Hepatocyte (in vitro differentiated cells): Measurements from ENCODE around the gene DNAJC5G. TPM values are rescaled to one million over a fixed set of nuclear protein-coding genes. Genes with fewer than 3 reads are reported as not detected.

ENCODE experiments used
- DNase-seq: peaks from one replicate; pipeline ENCODE4 v3.0.0-alpha.2; 2016; ENCODE audit warnings: low spot score
- H2AFZ ChIP-seq: fragments of 200-600 bp; sonication (generic); 2 replicates; pipeline ENCODE4 v1.6.0; 2016; ENCODE audit warnings: antibody characterized with exemption, mild to moderate bottlenecking
- H3K27ac ChIP-seq: fragments of 200-600 bp; sonication (generic); 2 replicates; pipeline ENCODE4 v1.5.1; 2016; ENCODE audit warnings: mild to moderate bottlenecking
- H3K27me3 ChIP-seq: fragments of 200-600 bp; sonication (generic); 2 replicates; pipeline ENCODE4 v1.6.1; 2016
- H3K36me3 ChIP-seq: fragments of 200-600 bp; sonication (generic); replicated peaks from 2 replicates; pipeline ENCODE4 v1.5.1; 2016; ENCODE audit warnings: low read depth; ENCODE audit not compliant: insufficient read depth
- H3K4me1 ChIP-seq: fragments of 200-600 bp; sonication (generic); 2 replicates; pipeline ENCODE4 v1.5.1; 2016; ENCODE audit warnings: mild to moderate bottlenecking, moderate library complexity; ENCODE audit not compliant: insufficient read depth
- H3K4me2 ChIP-seq: fragments of 200-600 bp; sonication (generic); 2 replicates; pipeline ENCODE4 v1.6.0; 2016
- H3K4me3 ChIP-seq: fragments of 200-600 bp; sonication (generic); 2 replicates; pipeline ENCODE4 v1.5.1; 2016; ENCODE audit warnings: mild to moderate bottlenecking
- H3K79me2 ChIP-seq: fragments of 200-600 bp; sonication (generic); 2 replicates; pipeline ENCODE4 v1.6.0; 2017; ENCODE audit warnings: mild to moderate bottlenecking
- H3K9me2 ChIP-seq: fragments of 200-600 bp; sonication (generic); replicated peaks from 2 replicates; pipeline ENCODE4 v1.6.0; 2017; ENCODE audit warnings: mild to moderate bottlenecking; ENCODE audit not compliant: insufficient read depth
- H3K9me3 ChIP-seq: fragments of 200-600 bp; sonication (generic); 2 replicates; pipeline ENCODE4 v1.5.1; 2016; ENCODE audit warnings: low read depth, mild to moderate bottlenecking
- H4K20me1 ChIP-seq: fragments of 200-600 bp; sonication (generic); 2 replicates; pipeline ENCODE4 v1.6.0; 2016; ENCODE audit warnings: mild to moderate bottlenecking; ENCODE audit not compliant: insufficient read depth, poor library complexity, severe bottlenecking
- EZH2 ChIP-seq: fragments of 200-600 bp; sonication (generic); IDR thresholded peaks from 2 replicates; pipeline ENCODE4 v1.6.1; 2016; ENCODE audit warnings: antibody characterized with exemption, mild to moderate bottlenecking, borderline replicate concordance
- EZH2phosphoT487 ChIP-seq: fragments of 200-600 bp; sonication (generic); IDR thresholded peaks from one replicate; pipeline ENCODE4 v1.6.1; 2018; ENCODE audit warnings: antibody characterized with exemption, mild to moderate bottlenecking, low read depth, moderate library complexity; ENCODE audit not compliant: unreplicated experiment, severe bottlenecking
- WGBS: methylation state at CpG from one replicate; pipeline ENCODE4 v1.1.6; 2016; ENCODE audit warnings: low lambda C conversion rate; ENCODE audit errors: missing lambda C conversion rate; 5-methylcytosine and 5-hydroxymethylcytosine counted together
- polyA plus RNA-seq: library from polyadenylated mRNA; unstranded; fragments of >200 nt; fragmentation: Nextera tagmentation; extraction: Ambion mirVana; gene quantifications from 2 replicates; pipeline ENCODE4 v1.2.1, GENCODE V29; 2016
- total RNA-seq: library from RNA; depleted of rRNA; stranded (reverse); fragments of >200 nt; gene quantifications from 2 replicates; pipeline ENCODE4 v1.2.3, GENCODE V29; 2014
- TF ChIP-seq, protein P1 (sequence below): fragments of 200-600 bp; sonication (generic); IDR thresholded peaks from 2 replicates; pipeline ENCODE4 v1.5.1; 2016; ENCODE audit warnings: antibody characterized with exemption, mild to moderate bottlenecking; ENCODE audit not compliant: poor library complexity

DNAJC5G gene
- total and polyA plus RNA-seq, 2 experiments from 2014 or later = not detected

DNA sequence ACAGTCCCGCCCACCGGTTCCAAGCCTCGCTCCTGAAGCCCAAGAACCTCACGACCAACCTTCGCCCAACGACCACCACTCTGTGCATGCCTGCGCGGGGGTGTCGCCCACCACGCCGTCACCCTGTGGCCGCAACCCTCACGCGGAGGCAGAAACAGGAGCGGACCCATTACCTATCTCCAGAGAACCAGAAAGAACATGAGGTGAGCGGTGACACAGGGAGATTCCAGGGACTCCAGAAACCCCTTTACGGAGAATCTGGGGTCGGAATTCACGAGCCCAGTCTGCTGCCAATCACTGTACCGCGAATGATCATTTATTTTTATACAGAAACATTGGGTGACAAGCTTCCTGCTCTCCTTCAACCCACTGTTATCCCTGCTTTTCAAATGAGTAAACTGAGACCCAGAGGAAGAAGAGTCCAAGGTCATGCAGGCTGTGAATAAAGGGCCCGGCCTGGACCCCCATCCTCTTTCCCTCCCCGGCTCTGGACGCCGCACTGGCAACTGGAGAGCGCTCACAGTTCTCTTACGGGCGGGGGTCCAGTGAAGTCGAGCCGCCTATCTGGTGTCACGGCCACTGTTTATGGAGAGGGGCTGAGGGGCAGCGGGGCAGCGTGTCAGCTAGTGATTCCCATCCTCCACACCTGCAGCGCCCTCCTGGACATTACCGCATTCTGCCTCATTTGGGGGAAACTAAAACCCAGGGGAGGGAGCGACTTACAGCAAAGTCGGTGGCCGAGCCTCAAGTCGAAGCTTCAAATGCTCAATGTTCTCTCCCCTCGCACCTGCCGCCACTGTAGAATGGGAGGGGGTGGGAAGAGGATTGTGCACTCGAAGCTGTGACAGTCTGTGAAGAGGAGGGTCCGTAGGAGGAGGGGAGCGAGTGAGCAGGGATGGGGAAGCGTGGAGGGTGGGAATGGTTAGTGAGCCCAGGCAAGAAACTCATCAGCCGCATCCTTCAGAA lies 11.7 kb upstream of the DNAJC5G start:
- H3K27me3 ChIP-seq = peaks cover 87% of the 10 kb centered on the region
- H3K4me3 ChIP-seq = peak overlapping the region; percentile 29
- no peak for DNase-seq
- no peak overlapping the region for H3K27ac ChIP-seq
- H4K20me1 ChIP-seq = no peaks in the 10 kb centered on the region
- H3K36me3 ChIP-seq = no peaks in the 10 kb centered on the region
- H3K4me1 ChIP-seq = peaks cover 31% of the 10 kb centered on the region
- H3K9me3 ChIP-seq = no peaks in the 10 kb centered on the region
- WGBS = 4% methylated on average over 42 of the region's 46 CpGs
- peak overlapping the region; percentile 99 for H3K4me2 ChIP-seq
- H2AFZ ChIP-seq = peak overlapping the region; percentile 81
- TF ChIP-seq, protein P1, sequence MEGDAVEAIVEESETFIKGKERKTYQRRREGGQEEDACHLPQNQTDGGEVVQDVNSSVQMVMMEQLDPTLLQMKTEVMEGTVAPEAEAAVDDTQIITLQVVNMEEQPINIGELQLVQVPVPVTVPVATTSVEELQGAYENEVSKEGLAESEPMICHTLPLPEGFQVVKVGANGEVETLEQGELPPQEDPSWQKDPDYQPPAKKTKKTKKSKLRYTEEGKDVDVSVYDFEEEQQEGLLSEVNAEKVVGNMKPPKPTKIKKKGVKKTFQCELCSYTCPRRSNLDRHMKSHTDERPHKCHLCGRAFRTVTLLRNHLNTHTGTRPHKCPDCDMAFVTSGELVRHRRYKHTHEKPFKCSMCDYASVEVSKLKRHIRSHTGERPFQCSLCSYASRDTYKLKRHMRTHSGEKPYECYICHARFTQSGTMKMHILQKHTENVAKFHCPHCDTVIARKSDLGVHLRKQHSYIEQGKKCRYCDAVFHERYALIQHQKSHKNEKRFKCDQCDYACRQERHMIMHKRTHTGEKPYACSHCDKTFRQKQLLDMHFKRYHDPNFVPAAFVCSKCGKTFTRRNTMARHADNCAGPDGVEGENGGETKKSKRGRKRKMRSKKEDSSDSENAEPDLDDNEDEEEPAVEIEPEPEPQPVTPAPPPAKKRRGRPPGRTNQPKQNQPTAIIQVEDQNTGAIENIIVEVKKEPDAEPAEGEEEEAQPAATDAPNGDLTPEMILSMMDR = no peak
- TF ChIP-seq EZH2phosphoT487 (peak; percentile 59), EZH2 (peak; percentile 97)
- H3K79me2 ChIP-seq = no peaks in the 10 kb centered on the region
- no peaks in the 10 kb centered on the region for H3K9me2 ChIP-seq

DNA sequence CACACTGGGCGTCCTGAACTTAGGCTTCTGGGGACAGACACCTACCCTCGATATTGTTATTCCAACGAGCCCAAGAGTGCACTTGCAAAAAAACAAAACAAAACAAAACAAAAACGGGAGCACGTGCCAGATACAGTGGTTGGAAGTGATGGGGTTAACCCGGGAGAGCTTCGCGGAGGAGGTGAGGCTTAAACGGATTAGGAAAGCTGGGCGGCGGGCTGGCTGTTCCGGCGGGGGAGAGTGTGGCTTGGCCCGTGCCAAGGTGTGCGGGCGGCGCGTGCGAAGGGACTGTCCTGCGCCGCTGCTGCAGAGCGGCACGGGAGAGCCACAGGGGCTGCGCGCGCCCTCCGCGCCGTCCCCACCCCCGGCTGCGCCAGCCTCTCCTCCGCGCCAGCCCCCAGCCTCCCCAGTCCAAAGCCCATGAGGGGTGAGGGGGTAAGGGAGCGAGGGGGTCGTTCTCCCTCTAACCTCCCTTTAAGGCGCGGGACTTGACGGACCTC lies 10.9 kb upstream of the DNAJC5G start:
- peak; percentile 63 for TF ChIP-seq EZH2
- no peak for TF ChIP-seq EZH2phosphoT487
- peak overlapping the region; percentile 99 for H3K4me2 ChIP-seq
- H3K9me3 ChIP-seq = no peaks in the 10 kb centered on the region
- H3K4me1 ChIP-seq = peaks cover 31% of the 10 kb centered on the region
- peak; percentile 39 for DNase-seq
- no peak overlapping the region for H3K4me3 ChIP-seq
- H3K27ac ChIP-seq = no peak overlapping the region
- no peaks in the 10 kb centered on the region for H3K79me2 ChIP-seq
- H2AFZ ChIP-seq = peak overlapping the region; percentile 81
- no peaks in the 10 kb centered on the region for H3K36me3 ChIP-seq
- no peaks in the 10 kb centered on the region for H4K20me1 ChIP-seq
- peaks cover 83% of the 10 kb centered on the region for H3K27me3 ChIP-seq
- H3K9me2 ChIP-seq = no peaks in the 10 kb centered on the region
- 2% methylated on average over 20 of the region's 38 CpGs for WGBS

DNA sequence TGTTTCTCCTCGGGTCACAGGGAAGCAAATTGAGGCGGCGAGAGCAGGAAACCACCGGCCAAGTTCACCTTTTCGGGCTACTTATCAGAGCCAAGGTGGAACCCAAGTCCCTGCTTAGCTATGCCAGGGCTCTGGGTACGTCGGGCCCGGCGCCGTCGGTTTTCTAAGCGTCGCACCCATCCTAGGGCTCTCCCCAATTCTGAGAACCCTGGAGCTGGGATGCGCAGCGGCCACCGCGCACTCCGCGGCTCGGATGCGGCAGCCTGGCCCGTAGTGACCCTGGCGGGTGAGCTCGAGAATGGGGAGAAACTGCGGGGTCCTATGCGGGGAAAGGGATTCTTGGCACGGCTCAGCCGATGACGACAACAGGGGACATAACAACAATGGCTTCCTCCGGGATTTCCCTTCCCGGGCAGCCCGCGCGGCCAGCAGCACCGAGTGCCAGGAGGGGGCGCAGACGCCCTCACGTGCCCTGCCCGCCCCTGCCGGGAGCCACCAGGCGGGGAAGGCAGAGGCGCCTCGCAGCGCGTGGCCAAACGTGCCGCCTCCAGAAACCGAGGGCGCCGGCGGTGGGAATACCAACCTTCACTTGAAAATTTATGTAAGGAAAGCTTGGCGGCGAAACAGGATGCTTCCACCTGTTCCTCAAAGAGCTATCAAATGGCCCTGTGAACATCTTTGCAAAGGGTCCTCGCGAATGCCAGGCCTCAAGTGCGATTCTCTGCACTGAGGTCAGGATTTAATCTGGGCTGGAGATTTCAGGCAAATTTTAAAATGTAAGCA lies 10.3 kb upstream of the DNAJC5G start:
- Histone ChIP-seq H3K4me1 (peaks cover 31% of the 10 kb centered on the region), H3K9me3 (no peaks in the 10 kb centered on the region), H3K4me3 (peak overlapping the region; percentile 39), H4K20me1 (no peaks in the 10 kb centered on the region), H3K79me2 (no peaks in the 10 kb centered on the region), H3K27me3 (peaks cover 83% of the 10 kb centered on the region), H3K36me3 (no peaks in the 10 kb centered on the region), H3K27ac (no peak overlapping the region), H2AFZ (peak overlapping the region; percentile 81), H3K9me2 (no peaks in the 10 kb centered on the region), H3K4me2 (peak overlapping the region; percentile 99)
- peak; percentile 85 for DNase-seq
- TF ChIP-seq, protein P1 = peak; percentile 53
- no peak for TF ChIP-seq EZH2phosphoT487
- peak; percentile 7 for TF ChIP-seq EZH2
- WGBS = 7% methylated on average over 44 of the region's 56 CpGs
